NCI-H1092 (cell line): Measurements from ENCODE around the gene NR1I3.
"Not testable (repeated sequence)": the region's sequence is repeated elsewhere in the genome, so short reads cannot be mapped to it uniquely, and the experiment has no call there.

Source experiments
- DNase-seq: peaks from one replicate; lab custom pipeline; 2025; lab: John Stamatoyannopoulos, UW

The NR1I3 gene

GRCh38 chr1:161250829-161251228, 12.8 kb upstream of the NR1I3 start:
- no peak for DNase-seq

GRCh38 chr1:161250100-161250499, 12.1 kb upstream of the NR1I3 start:
- DNase-seq = not testable (repeated sequence)

- DNase-seq = no peak
Measured at GRCh38 chr1:161244888-161245287, 6.9 kb upstream of the NR1I3 start.

- DNase-seq = no peak
Measured at GRCh38 chr1:161242313-161242712, 4.3 kb upstream of the NR1I3 start.

GRCh38 chr1:161241682-161242081, 3.7 kb upstream of the NR1I3 start:
- no peak for DNase-seq

DNA sequence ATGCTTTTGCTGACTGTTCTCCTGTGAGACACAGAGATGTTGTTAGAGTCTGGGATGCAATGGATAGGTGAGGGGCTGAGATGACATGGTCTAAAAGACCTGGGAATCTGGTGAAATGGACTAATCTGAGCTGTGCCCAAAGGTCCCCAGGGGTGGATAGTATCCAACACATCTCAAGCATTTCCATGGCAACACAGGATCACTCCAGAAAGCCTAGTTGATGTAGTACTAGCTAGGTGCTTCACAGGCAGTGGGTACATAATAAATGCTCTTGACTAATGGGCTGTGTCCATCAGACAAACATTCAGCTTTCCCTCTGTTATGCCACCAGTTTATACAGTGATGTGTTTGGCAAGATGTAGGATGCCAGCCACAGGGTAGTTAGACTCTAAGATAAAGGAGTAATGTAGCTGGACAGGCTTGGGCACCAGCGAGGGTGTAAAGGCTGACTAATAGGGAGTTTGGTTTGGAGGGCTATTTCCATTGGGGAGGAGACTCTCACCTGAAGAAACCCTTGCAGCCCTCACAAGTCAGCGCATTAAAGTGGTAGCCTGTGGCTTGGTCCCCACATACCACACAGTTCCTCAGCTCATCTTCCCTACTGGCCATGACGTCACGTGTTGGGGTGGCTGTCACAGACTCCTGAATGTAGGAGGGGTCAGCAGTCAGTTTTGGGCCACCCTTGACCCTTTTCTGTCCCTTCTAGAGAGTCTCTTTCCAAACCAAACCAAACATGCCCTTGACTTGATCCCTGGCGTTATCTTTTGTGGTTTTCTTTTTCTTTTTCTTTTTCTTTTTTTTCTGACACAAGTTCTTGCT, 1.8 kb downstream of the NR1I3 start:
- no peak for DNase-seq

- DNase-seq = no peak
Measured at GRCh38 chr1:161233102-161233501, 4.9 kb downstream of the NR1I3 start.

- no peak for DNase-seq
Measured at GRCh38 chr1:161230762-161231161, 7.2 kb downstream of the NR1I3 start.

GRCh38 chr1:161229896-161230295, 8.1 kb downstream of the NR1I3 start:
- DNase-seq = no peak

- no peak for DNase-seq
Measured at GRCh38 chr1:161228032-161228431, 10.0 kb downstream of the NR1I3 start.

GRCh38 chr1:161227196-161227871, 10.7 kb downstream of the NR1I3 start:
- DNase-seq = peak; percentile 65

DNA sequence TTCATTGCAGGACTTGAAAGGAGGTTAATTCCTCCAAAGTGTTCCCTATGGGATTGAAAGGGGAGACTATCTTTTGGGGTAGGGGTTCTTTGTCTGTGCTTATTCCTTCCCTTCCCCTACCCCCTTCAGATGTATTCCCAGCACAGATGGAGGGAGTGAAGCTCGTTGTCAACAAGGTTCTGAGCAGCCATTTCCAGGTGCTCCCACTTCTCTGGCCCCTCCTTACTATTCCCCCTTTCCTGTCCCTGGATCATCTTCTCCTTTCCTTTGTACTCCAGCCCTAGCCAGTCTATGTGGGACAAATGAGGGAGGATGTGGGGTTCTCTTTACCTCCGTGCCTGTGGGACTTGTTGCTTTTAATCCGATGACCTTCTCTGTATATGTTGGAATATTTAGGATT, 11.2 kb downstream of the NR1I3 start:
- no peak for DNase-seq

GRCh38 chr1:161226320-161226711, 11.7 kb downstream of the NR1I3 start:
- no peak for DNase-seq

DNA sequence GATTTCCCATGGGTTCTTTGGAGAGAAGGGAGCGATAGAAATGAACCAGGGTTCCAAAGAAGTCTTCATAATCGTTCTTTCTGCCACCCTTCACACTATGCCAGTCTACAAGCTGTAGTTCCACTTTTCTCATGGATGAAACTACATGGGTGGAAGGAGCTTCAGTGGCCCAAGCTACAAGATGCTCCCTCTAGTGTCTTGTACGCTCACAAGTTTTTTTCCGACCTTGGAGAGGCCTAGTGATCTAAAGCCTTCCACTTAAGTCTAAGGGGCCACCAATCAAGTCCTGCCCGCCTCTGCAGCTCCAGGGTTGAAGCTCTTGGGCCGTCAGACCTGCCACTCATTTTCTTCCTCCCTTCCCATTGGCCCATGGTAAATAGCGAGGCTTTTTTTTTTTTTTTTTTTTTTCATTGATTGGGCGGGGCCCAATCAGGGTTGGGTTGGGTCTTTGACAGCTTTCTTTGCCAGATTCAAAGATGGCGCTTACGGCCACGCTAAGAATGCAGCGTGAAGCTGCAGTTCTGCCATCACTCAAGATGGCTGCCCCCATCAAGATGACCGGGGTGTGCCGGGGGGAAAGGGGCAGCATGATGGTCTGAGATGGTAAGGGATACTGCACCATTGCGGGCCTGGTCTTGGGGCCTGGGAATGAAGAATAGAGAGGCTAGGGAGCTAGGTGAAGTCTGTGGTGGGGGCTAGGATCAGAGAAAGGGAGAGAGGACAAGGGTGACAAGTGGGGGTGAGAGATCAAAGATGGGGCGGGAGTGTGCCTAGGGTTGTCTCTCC, 12.3 kb downstream of the NR1I3 start, which contains the start of gene TOMM40L:
Gene TOMM40L (plus strand): TSS at position 527 of the 786 bp plus-strand sequence. CDS start 430 bp downstream, outside the sequence.
- DNase-seq = peak; percentile 97

GRCh38 chr1:161225178-161225533, 12.8 kb downstream of the NR1I3 start:
- no peak for DNase-seq

DNA sequence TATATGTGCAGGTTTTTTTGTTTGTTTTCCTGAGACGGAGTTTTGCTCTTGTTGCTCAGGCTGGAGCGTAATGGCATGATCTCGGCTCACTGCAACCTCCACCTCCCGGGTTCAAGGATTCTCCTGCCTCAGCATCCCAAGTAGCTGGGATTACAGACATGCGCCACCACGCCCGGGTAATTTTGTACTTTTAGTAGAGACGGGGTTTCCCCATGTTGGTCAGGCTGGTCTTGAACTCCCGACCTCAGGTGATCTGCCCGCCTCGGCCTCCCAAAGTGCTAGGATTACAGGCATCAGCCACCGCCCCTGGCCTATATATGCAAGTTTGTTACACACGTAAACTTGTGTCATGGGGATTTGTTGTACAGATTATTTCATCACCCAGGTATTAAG, 13.3 kb downstream of the NR1I3 start:
- DNase-seq = not testable (repeated sequence)

DNA sequence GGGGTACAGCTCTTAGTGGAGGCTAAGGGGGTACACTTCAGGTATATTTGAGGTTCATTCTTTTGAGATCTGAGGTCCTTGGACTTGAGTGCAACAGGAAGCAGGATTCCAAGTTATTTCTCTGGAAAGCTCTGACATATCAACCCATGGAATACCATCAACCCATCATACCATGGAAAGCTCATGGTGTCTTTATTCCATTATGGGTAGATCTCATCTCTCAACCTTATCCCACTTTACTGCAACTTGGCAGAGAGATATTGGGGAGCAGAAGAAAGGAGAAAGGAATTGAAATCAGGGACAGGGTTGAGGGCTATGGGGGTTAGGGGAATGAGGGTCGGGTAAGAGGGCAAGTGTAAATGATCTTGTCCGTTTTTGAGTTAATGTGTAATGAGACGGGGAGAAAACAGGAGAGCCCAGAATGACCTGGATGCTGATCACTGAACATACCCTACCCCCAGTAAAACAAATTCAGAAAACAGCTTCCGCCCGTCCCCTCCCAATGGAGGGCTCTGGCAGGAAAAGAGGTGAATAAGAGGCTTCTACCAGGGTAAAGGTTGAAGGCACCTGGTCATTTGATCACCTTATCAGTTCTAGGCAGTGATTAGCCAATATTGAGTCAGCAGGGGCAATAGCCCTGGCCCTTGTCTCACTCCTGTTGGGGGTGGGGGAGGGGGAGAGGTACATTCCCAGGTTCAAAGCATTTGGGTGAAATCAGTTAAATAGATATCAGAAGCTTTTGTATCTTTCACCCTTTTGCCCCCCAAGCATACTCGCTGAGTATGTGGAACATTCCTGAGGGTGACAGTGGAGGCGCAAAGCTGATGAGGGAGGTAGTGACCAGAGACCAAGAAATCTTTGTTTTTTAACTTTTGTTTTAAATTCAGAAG, 14.0 kb downstream of the NR1I3 start:
- DNase-seq = no peak

DNA sequence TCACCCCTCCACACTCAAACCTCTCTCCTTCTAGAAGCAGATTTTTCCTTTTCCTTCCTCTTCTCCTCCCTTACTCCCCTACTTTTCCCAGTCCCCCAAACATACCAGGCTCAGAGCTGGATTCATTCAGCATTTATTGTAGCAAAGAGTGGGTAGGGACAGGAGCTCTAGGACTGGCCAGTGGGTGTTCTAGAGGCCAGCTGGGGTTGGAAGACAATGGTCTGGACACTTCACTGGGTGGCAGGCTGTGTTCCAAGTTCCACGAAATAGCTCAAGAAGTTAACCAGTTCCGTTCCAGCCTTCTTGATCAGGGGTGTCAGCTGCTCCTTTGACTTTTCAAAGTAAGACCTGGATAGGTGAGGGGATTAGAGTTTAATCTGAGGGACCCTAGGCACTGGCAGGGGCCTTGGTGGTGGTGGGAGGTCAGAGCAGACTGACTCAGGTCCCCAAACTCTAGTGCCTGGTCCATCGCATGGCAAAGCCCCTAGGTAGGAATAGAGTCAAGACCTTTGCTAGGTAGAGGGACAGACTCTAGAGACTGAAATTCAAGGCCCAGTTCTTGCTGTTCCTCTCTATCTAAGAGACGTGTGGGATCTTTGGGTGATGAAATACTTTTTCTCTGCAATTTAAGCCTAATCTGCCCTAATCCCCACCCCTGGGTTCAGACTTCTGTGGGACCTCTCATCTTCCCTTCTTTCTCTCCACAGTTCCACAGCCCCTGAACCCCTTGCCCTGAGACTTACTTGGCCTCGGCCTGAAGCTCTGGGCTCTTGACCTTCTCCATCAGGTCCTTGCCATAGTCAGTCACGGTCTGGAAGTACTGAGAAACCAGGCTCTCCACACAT, 15.6 kb downstream of the NR1I3 start:
- DNase-seq = no peak

DNA sequence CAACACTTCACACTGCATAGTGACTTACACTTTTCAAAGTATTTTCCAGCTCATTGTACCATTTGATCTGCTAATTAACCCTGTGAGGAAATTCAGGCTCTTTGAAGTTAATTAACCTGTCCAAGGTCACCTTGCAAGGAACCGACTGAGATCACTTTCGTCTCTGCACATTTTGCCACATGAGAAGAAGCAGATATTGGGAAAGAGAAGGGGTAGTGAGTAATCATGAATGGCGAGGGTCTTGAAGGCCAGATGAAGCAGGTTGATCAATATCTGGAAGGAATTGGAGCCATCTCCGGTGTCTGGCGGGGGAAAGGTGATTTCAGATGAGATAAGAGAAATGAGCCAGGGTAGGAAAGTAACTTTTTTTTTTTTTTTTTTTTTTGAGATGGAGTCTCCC, 18.0 kb downstream of the NR1I3 start:
- DNase-seq = no peak

- DNase-seq = no peak
Measured at GRCh38 chr1:161219078-161219892, 18.7 kb downstream of the NR1I3 start.
